Tibial nerve (tissue), 4 donors: ENCODE results near the gene ASIC4. TPM values are rescaled to one million over a fixed set of nuclear protein-coding genes. Genes with fewer than 3 reads are reported as not detected.
A peak's percentile ranks its signal among the peaks of the same experiment; 100 is the strongest.

Source experiments
- DNase-seq, 2 donors: peaks; one replicate each; pipeline ENCODE4 v3.0.0-alpha.2; 2019; ENCODE audit warnings: low spot score in 2 of 2
- H3K27ac ChIP-seq, 4 donors: fragments of 200-600 bp; sonication (generic) in 3 of 4; one replicate each; pipeline ENCODE4 v1.5.1; 2017 to 2019; ENCODE audit warnings: mild to moderate bottlenecking in 1 of 4
- H3K27me3 ChIP-seq, 2 donors: fragments of 200-600 bp; sonication (generic) in 1 of 2; one replicate each; pipeline versions ENCODE4 v1.5.1 to v1.6.0; 2017 to 2019
- H3K36me3 ChIP-seq, 3 donors: fragments of 200-600 bp; sonication (generic); one replicate each; pipeline ENCODE4 v1.5.1; 2018 to 2019
- H3K4me1 ChIP-seq, 4 donors: fragments of 200-600 bp; sonication (generic) in 3 of 4; one replicate each; pipeline ENCODE4 v1.5.1; 2017 to 2019
- H3K4me3 ChIP-seq, 4 donors: fragments of 200-600 bp; sonication (generic) in 3 of 4; one replicate each; pipeline ENCODE4 v1.5.1; 2017 to 2019; ENCODE audit warnings: mild to moderate bottlenecking in 1 of 4, moderate library complexity in 1 of 4
- H3K9me3 ChIP-seq, 4 donors: fragments of 200-600 bp; sonication (generic) in 3 of 4; one replicate each; pipeline ENCODE4 v1.5.1; 2017 to 2019
- EP300 ChIP-seq, 2 donors: sonication (generic); formaldehyde crosslinking; IDR thresholded peaks; one replicate each; pipeline ENCODE4 v1.6.1; 2017; ENCODE audit warnings: antibody characterized with exemption in 2 of 2, mild to moderate bottlenecking in 1 of 2
- POLR2A ChIP-seq, 2 donors: fragments of 450-650 bp; IDR thresholded peaks; one replicate each; pipeline ENCODE4 v1.6.1; 2017; ENCODE audit warnings: antibody characterized with exemption in 2 of 2, mild to moderate bottlenecking in 2 of 2, moderate library complexity in 2 of 2
- WGBS, 2 donors: methylation state at CpG; one replicate each; pipeline ENCODE4 v1.1.5; 2018; 5-methylcytosine and 5-hydroxymethylcytosine counted together
- total RNA-seq, 4 donors: library from RNA; depleted of rRNA; stranded (reverse); fragments of >200 nt; gene quantifications; one replicate each; pipeline ENCODE4 v1.1.0, GENCODE V29; 2016
- TF ChIP-seq, protein P1 (sequence below), 5 experiments: fragments of 200-600 bp in 3 of 5; fragments of 450-650 bp in 2 of 5; sonication (generic) in 3 of 5; IDR thresholded peaks; one replicate each; pipeline ENCODE4 v1.5.1; 2016 to 2019; ENCODE audit warnings: antibody characterized with exemption in 5 of 5, mild to moderate bottlenecking in 3 of 5, moderate library complexity in 2 of 5

Gene ASIC4
- total RNA-seq, 4 donors from 2014 or later = 0.42 to 3.0 TPM; not detected in 2

DNA sequence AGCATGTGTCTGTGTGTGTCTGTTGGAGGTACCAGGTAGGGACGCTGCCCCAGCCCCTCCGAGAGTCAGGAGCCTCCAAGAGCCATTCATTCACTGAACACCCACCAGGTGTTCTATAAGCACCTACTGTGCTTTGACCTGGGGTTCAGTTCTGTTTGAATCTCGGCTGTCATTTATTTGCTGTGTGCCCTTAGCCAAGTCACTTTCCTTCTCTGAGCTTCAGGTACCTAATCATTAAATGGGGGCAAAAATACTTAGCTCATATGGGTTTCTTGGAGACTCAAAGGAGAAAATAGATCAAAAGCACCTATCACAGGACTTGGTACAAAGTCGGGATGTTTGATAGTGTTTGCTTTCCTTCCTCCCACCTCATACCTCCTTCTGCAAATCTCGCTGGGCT is 13.2 kb downstream of the ASIC4 start:
- H3K9me3 ChIP-seq = no peaks in the 10 kb centered on the region
- no peak for DNase-seq
- H3K27me3 ChIP-seq = peaks cover 0 to 75% of the 10 kb centered on the region in 2 donors
- TF ChIP-seq EP300 (IDR thresholded peaks at IDR 0.05) (no peak), POLR2A (IDR thresholded peaks at IDR 0.05) (no peak)
- TF ChIP-seq, protein P1, sequence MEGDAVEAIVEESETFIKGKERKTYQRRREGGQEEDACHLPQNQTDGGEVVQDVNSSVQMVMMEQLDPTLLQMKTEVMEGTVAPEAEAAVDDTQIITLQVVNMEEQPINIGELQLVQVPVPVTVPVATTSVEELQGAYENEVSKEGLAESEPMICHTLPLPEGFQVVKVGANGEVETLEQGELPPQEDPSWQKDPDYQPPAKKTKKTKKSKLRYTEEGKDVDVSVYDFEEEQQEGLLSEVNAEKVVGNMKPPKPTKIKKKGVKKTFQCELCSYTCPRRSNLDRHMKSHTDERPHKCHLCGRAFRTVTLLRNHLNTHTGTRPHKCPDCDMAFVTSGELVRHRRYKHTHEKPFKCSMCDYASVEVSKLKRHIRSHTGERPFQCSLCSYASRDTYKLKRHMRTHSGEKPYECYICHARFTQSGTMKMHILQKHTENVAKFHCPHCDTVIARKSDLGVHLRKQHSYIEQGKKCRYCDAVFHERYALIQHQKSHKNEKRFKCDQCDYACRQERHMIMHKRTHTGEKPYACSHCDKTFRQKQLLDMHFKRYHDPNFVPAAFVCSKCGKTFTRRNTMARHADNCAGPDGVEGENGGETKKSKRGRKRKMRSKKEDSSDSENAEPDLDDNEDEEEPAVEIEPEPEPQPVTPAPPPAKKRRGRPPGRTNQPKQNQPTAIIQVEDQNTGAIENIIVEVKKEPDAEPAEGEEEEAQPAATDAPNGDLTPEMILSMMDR (IDR thresholded peaks at IDR 0.05) = no peak
- H3K4me1 ChIP-seq = peaks cover 0 to 20% (median 8%) of the 10 kb centered on the region in 4 donors
- 64 to 77% methylated on average over 5 of the region's 5 CpGs for WGBS, 2 donors
- no peak overlapping the region for H3K4me3 ChIP-seq
- H3K27ac ChIP-seq = no peak overlapping the region
- no peaks in the 10 kb centered on the region for H3K36me3 ChIP-seq

DNA sequence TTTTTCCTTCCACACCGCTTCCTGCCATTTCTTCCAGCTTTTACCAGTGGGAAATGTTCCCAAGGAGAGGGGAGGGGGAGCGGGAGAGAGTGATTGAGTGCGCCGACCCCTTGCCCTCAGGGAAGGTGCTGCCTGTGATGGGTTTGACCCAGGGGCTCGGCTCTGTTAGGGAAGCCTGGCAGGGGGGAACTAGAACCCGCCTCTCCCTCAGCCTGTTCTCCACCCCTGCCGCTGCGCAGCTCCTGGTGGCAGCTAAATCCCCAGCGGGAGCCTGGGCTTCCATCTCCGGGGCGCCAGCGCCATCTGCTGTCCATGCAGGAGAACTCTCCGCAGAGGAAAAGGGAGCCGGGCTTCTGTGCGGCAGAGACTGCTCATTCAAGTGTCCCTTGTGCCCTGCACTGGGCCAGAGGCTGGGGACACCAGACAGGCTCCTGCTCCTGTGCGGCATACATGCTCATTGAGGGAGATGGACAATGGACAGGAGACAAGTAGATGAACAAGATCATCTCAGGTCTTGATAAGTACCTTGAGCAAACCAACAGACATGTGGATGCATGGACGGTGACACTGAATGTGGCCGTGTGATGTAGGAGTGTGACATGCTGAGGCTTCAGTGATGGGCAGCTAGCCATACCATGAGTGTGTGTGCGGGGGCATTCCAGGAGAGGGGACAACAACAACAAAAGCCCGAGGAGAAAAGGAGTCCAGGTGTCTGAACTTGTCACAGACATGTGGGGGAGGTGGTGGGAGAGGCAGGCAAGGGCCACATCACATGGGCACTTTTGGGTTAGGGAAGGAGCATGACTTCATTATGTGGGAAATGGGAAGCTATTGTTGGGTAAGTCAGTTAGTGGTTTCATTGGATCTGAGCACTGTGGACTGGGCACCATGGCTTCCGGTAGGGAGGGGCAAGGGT is 16.0 kb downstream of the ASIC4 start:
- Histone ChIP-seq H3K9me3 (no peaks in the 10 kb centered on the region), H3K27me3 (peaks cover 0 to 46% of the 10 kb centered on the region in 2 donors), H3K4me1 (peaks cover 0 to 9% (median 0%) of the 10 kb centered on the region in 4 donors), H3K36me3 (no peaks in the 10 kb centered on the region), H3K27ac (no peak overlapping the region), H3K4me3 (peak overlapping the region in 1 of 4 donors; percentile 1)
- DNase-seq = peak; percentile 54 to 70
- TF ChIP-seq, protein P1 (IDR thresholded peaks at IDR 0.05) = peak; percentile 94 to 99 (median 96)
- TF ChIP-seq POLR2A (IDR thresholded peaks at IDR 0.05) (no peak), EP300 (IDR thresholded peaks at IDR 0.05) (peak in 1 of 2 donors; percentile 20)
- 17 to 23% methylated on average over 14 to 20 of the region's 21 CpGs for WGBS, 2 donors

GRCh38 chr2:219531639-219532377 is 17.5 kb downstream of the ASIC4 start:
- 81 to 82% methylated on average over 20 of the region's 20 CpGs for WGBS, 2 donors
- no peaks in the 10 kb centered on the region for H3K36me3 ChIP-seq
- no peak for DNase-seq
- no peaks in the 10 kb centered on the region for H3K9me3 ChIP-seq
- H3K27me3 ChIP-seq = peaks cover 0 to 33% of the 10 kb centered on the region in 2 donors
- no peak overlapping the region for H3K4me3 ChIP-seq
- peaks cover 0 to 13% (median 0%) of the 10 kb centered on the region in 4 donors for H3K4me1 ChIP-seq
- H3K27ac ChIP-seq = no peak overlapping the region
- TF ChIP-seq, protein P1 (IDR thresholded peaks at IDR 0.05) = no peak
- no peak for TF ChIP-seq EP300 (IDR thresholded peaks at IDR 0.05)

DNA sequence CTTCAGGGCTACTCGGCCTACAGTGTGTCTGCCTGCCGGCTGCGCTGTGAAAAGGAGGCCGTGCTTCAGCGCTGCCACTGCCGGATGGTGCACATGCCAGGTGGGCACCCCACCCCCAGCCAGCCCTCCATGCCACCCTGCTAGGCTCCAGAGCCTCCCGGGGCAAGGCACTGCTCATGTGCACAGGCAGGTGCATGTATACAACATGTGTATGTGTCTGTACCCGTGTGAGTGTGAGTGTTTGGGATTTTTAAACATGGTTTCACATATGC is 18.0 kb downstream of the ASIC4 start:
- H3K36me3 ChIP-seq = no peaks in the 10 kb centered on the region
- no peak overlapping the region for H3K27ac ChIP-seq
- no peak for DNase-seq
- no peak overlapping the region for H3K4me3 ChIP-seq
- H3K27me3 ChIP-seq = peaks cover 0 to 28% of the 10 kb centered on the region in 2 donors
- peaks cover 0 to 18% (median 2%) of the 10 kb centered on the region in 4 donors for H3K4me1 ChIP-seq
- WGBS, 2 donors = 88% methylated on average over 8 of the region's 8 CpGs
- TF ChIP-seq POLR2A (IDR thresholded peaks at IDR 0.05) = no peak
- TF ChIP-seq, protein P1 (IDR thresholded peaks at IDR 0.05) = no peak
- no peak for TF ChIP-seq EP300 (IDR thresholded peaks at IDR 0.05)
- H3K9me3 ChIP-seq = no peaks in the 10 kb centered on the region
